Cardiac muscle cell (in vitro differentiated cells and primary cell): ENCODE data around the gene EFNA5. TPM values are rescaled to one million over a fixed set of nuclear protein-coding genes. Genes with fewer than 3 reads are reported as not detected.

Experiments
- DNase-seq, 2 donors: peaks; one replicate each; pipeline versions ENCODE4 v3.0.0 to v3.0.0-alpha.2; 2010 to 2017; ENCODE audit warnings: low read depth in 1 of 2, low spot score in 1 of 2
- H3K27ac ChIP-seq: fragments of 200-600 bp; sonication (generic); 2 replicates; pipeline ENCODE4 v1.5.1; 2016
- H3K27me3 ChIP-seq: fragments of 200-600 bp; sonication (generic); 2 replicates; pipeline ENCODE4 v1.6.0; 2016; ENCODE audit warnings: control low read depth
- H3K36me3 ChIP-seq: fragments of 200-600 bp; sonication (generic); 2 replicates; pipeline ENCODE4 v1.5.1; 2016; ENCODE audit warnings: control low read depth
- H3K4me1 ChIP-seq: fragments of 200-600 bp; sonication (generic); 2 replicates; pipeline ENCODE4 v1.8.1; 2017; ENCODE audit warnings: low read depth, mild to moderate bottlenecking, mixed run types
- H3K4me3 ChIP-seq: fragments of 200-600 bp; sonication (generic); 2 replicates; pipeline ENCODE4 v1.5.1; 2016; ENCODE audit warnings: mild to moderate bottlenecking
- H3K9me3 ChIP-seq: fragments of 200-600 bp; sonication (generic); 2 replicates; pipeline ENCODE4 v1.5.1; 2017; ENCODE audit warnings: low read depth, mild to moderate bottlenecking, control low read depth
- CTCF ChIP-seq: IDR thresholded peaks from 2 replicates; pipeline ENCODE4 v1.5.1; 2012; ENCODE audit warnings: low read depth, mild to moderate bottlenecking, low read length
- polyA plus RNA-seq: library from polyadenylated mRNA; unstranded; fragments of >200 nt; fragmentation: Nextera tagmentation; extraction: Ambion mirVana; gene quantifications from 2 replicates; pipeline ENCODE4 v1.2.1, GENCODE V29; 2016
- total RNA-seq: library from RNA; depleted of rRNA; stranded (reverse); fragments of >200 nt; gene quantifications from 2 replicates; pipeline ENCODE4 v1.2.3, GENCODE V29; 2016

The EFNA5 gene
- total and polyA plus RNA-seq, 2 experiments from 2014 or later: 4.5 to 12.0 TPM

GRCh38 chr5:107483231-107484024 is 187.3 kb downstream of the EFNA5 start:
- H3K36me3 ChIP-seq: no peaks in the 10 kb centered on the region
- H3K4me1 ChIP-seq: no peaks in the 10 kb centered on the region
- H3K27ac ChIP-seq: no peak overlapping the region
- no peaks in the 10 kb centered on the region for H3K27me3 ChIP-seq
- H3K9me3 ChIP-seq: no peaks in the 10 kb centered on the region
- TF ChIP-seq CTCF: no peak
- H3K4me3 ChIP-seq: no peak overlapping the region
- no peak for DNase-seq

- Histone ChIP-seq H3K9me3 (no peaks in the 10 kb centered on the region), H3K27me3 (no peaks in the 10 kb centered on the region), H3K27ac (no peak overlapping the region), H3K36me3 (no peaks in the 10 kb centered on the region), H3K4me3 (no peak overlapping the region), H3K4me1 (peaks cover 8% of the 10 kb centered on the region)
- no peak for DNase-seq
- no peak for TF ChIP-seq CTCF
Measured at GRCh38 chr5:107478068-107478641, 192.6 kb downstream of the EFNA5 start.

- no peaks in the 10 kb centered on the region for H3K9me3 ChIP-seq
- H3K36me3 ChIP-seq: no peaks in the 10 kb centered on the region
- H3K27me3 ChIP-seq: no peaks in the 10 kb centered on the region
- no peak for DNase-seq
- H3K4me1 ChIP-seq: peaks cover 8% of the 10 kb centered on the region
- H3K4me3 ChIP-seq: no peak overlapping the region
- H3K27ac ChIP-seq: no peak overlapping the region
- no peak for TF ChIP-seq CTCF
Measured at GRCh38 chr5:107477492-107477891, 193.2 kb downstream of the EFNA5 start.

GRCh38 chr5:107476783-107477182 is 194.0 kb downstream of the EFNA5 start:
- H3K9me3 ChIP-seq: no peaks in the 10 kb centered on the region
- H3K4me3 ChIP-seq: no peak overlapping the region
- peaks cover 8% of the 10 kb centered on the region for H3K4me1 ChIP-seq
- no peaks in the 10 kb centered on the region for H3K27me3 ChIP-seq
- peak in 1 of 2 donors; percentile 71 for DNase-seq
- no peak overlapping the region for H3K27ac ChIP-seq
- no peak for TF ChIP-seq CTCF
- H3K36me3 ChIP-seq: no peaks in the 10 kb centered on the region

- no peak for TF ChIP-seq CTCF
- Histone ChIP-seq H3K9me3 (no peaks in the 10 kb centered on the region), H3K4me1 (peaks cover 18% of the 10 kb centered on the region), H3K27ac (no peak overlapping the region), H3K4me3 (no peak overlapping the region), H3K27me3 (no peaks in the 10 kb centered on the region), H3K36me3 (no peaks in the 10 kb centered on the region)
- no peak for DNase-seq
Measured at GRCh38 chr5:107474716-107475489, 195.8 kb downstream of the EFNA5 start.
